WTC11 (cell line): ENCODE data around the gene BCL11A. TPM values are rescaled to one million over a fixed set of nuclear protein-coding genes. Genes with fewer than 3 reads are reported as not detected.
A peak's percentile ranks its signal among the peaks of the same experiment; 100 is the strongest.

Experiments
- ATAC-seq: fragments of 200-7000 bp; cut with Tn5 transposase; 2 replicates; pipeline ENCODE4 v1.10.0; 2021; ENCODE audit warnings: mild to moderate bottlenecking, moderate library complexity
- CTCF ChIA-PET: fragments of 300-600 bp; sonication (Branson Sonifier 250); formaldehyde crosslinking; loops from one replicate; lab custom pipeline; 2021; ENCODE audit warnings: antibody characterized with exemption; lab: Charles Lee
- POLR2A ChIA-PET: fragments of 350-600 bp; sonication (Branson Sonifier 250); formaldehyde crosslinking; loops from one replicate; lab custom pipeline; 2021; ENCODE audit warnings: antibody characterized with exemption; lab: Charles Lee
- DNase-seq: peaks from one replicate; pipeline ENCODE4 v3.0.0; 2021; ENCODE audit warnings: low spot score
- H3K27ac Mint-ChIP-seq: 2 replicates; pipeline ENCODE4 v1.8.0; 2021; ENCODE audit warnings: mixed read lengths
- H3K27me3 Mint-ChIP-seq: 2 replicates; pipeline ENCODE4 v1.8.0; 2021; ENCODE audit warnings: low read depth, mild to moderate bottlenecking, moderate library complexity, mixed read lengths
- H3K36me3 Mint-ChIP-seq: 2 replicates; pipeline ENCODE4 v1.8.0; 2021; ENCODE audit warnings: mixed read lengths
- H3K4me1 Mint-ChIP-seq: 2 replicates; pipeline ENCODE4 v1.8.0; 2022; ENCODE audit warnings: mixed read lengths
- H3K4me3 Mint-ChIP-seq: 2 replicates; pipeline ENCODE4 v1.8.0; 2021; ENCODE audit warnings: mild to moderate bottlenecking, moderate library complexity, mixed read lengths
- H3K9me3 Mint-ChIP-seq: 2 replicates; pipeline ENCODE4 v1.8.0; 2021; ENCODE audit warnings: mixed read lengths
- ATF6 ChIP-seq: sonication (generic); formaldehyde crosslinking; IDR thresholded peaks from 2 replicates; pipeline ENCODE4 v1.8.1; 2023; ENCODE audit warnings: mild to moderate bottlenecking, missing genetic modification reagents
- CBFB ChIP-seq: sonication (generic); formaldehyde crosslinking; IDR thresholded peaks from 2 replicates; pipeline ENCODE4 v1.8.1; 2022; ENCODE audit warnings: mild to moderate bottlenecking, low read depth, missing genetic modification reagents
- FOXK1 ChIP-seq: sonication (generic); formaldehyde crosslinking; IDR thresholded peaks from 2 replicates; pipeline ENCODE4 v1.8.0; 2022; ENCODE audit warnings: mild to moderate bottlenecking, moderate library complexity, missing genetic modification reagents
- GABPB1 ChIP-seq: sonication (generic); formaldehyde crosslinking; IDR thresholded peaks from 2 replicates; pipeline ENCODE4 v1.8.1; 2023; ENCODE audit warnings: mild to moderate bottlenecking, missing genetic modification reagents
- JUN ChIP-seq: sonication (generic); formaldehyde crosslinking; IDR thresholded peaks from 2 replicates; pipeline ENCODE4 v1.8.0; 2023; ENCODE audit warnings: mild to moderate bottlenecking, missing genetic modification reagents
- MXD4 ChIP-seq: fragments of 250-450 bp; sonication (Bioruptor Pico); IDR thresholded peaks from 2 replicates; pipeline ENCODE4 v1.8.0; 2021; ENCODE audit warnings: mild to moderate bottlenecking, moderate library complexity, borderline replicate concordance
- MYBL2 ChIP-seq: sonication (generic); formaldehyde crosslinking; IDR thresholded peaks from 2 replicates; pipeline ENCODE4 v1.8.1; 2023; ENCODE audit warnings: mild to moderate bottlenecking, moderate library complexity, missing genetic modification reagents
- NFATC4 ChIP-seq: fragments of 250-450 bp; sonication (Bioruptor Pico); IDR thresholded peaks from 2 replicates; pipeline ENCODE4 v1.9.0; 2021; ENCODE audit warnings: mild to moderate bottlenecking
- OVOL2 ChIP-seq: fragments of 250-450 bp; sonication (Bioruptor Pico); IDR thresholded peaks from 2 replicates; pipeline ENCODE4 v1.9.0; 2021; ENCODE audit warnings: mild to moderate bottlenecking, borderline replicate concordance
- SOX15 ChIP-seq: fragments of 250-450 bp; sonication (Bioruptor Pico); IDR thresholded peaks from 2 replicates; pipeline ENCODE4 v1.9.0; 2021; ENCODE audit warnings: mild to moderate bottlenecking
- USF2 ChIP-seq: sonication (generic); formaldehyde crosslinking; IDR thresholded peaks from 2 replicates; pipeline ENCODE4 v1.8.1; 2023; ENCODE audit warnings: mild to moderate bottlenecking, missing genetic modification reagents, moderate library complexity
- ZBTB21 ChIP-seq: sonication (generic); formaldehyde crosslinking; IDR thresholded peaks from 2 replicates; pipeline ENCODE4 v1.8.1; 2023; ENCODE audit warnings: mild to moderate bottlenecking, missing genetic modification reagents, borderline replicate concordance
- ZNF263 ChIP-seq: sonication (generic); formaldehyde crosslinking; IDR thresholded peaks from 2 replicates; pipeline ENCODE4 v1.8.1; 2022; ENCODE audit warnings: low read depth, mild to moderate bottlenecking, moderate library complexity, missing genetic modification reagents
- ZNF396 ChIP-seq: fragments of 250-450 bp; sonication (Bioruptor Pico); IDR thresholded peaks from 2 replicates; pipeline ENCODE4 v1.8.0; 2021; ENCODE audit warnings: mild to moderate bottlenecking, moderate library complexity, borderline replicate concordance
- total RNA-seq: library from RNA; stranded (reverse); gene quantifications from 3 replicates; pipeline ENCODE4 v1.2.3, GENCODE V29; 2021
- TF ChIP-seq, protein P1 (sequence below): sonication (generic); formaldehyde crosslinking; conservative IDR thresholded peaks from 2 replicates; pipeline ENCODE4 v1.8.1; 2023; ENCODE audit warnings: mild to moderate bottlenecking, low read depth, missing genetic modification reagents, moderate library complexity
- TF ChIP-seq, protein P2 (sequence below): sonication (generic); formaldehyde crosslinking; IDR thresholded peaks from 2 replicates; pipeline ENCODE4 v1.8.1; 2022; ENCODE audit warnings: low read depth, missing genetic modification reagents, borderline replicate concordance
- TF ChIP-seq, protein P3 (sequence below): fragments of 250-450 bp; sonication (Bioruptor Pico); IDR thresholded peaks from 2 replicates; pipeline ENCODE4 v1.9.0; 2021; ENCODE audit warnings: mild to moderate bottlenecking
- TF ChIP-seq, protein P4 (sequence below): sonication (generic); formaldehyde crosslinking; IDR thresholded peaks from 2 replicates; pipeline ENCODE4 v1.8.0; 2022; ENCODE audit warnings: mild to moderate bottlenecking, missing genetic modification reagents

The BCL11A gene
- total RNA-seq, 1 experiment from 2014 or later: 53.2 TPM

DNA sequence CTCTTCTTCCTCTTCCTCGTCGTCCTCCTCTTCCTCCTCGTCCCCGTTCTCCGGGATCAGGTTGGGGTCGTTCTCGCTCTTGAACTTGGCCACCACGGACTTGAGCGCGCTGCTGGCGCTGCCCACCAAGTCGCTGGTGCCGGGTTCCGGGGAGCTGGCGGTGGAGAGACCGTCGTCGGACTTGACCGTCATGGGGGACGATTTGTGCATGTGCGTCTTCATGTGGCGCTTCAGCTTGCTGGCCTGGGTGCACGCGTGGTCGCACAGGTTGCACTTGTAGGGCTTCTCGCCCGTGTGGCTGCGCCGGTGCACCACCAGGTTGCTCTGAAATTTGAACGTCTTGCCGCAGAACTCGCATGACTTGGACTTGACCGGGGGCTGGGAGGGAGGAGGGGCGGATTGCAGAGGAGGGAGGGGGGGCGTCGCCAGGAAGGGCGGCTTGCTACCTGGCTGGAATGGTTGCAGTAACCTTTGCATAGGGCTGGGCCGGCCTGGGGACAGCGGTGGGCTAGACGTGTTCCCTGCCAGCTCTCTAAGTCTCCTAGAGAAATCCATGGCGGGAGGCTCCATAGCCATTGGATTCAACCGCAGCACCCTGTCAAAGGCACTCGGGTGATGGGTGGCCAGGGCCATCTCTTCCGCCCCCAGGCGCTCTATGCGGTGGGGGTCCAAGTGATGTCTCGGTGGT, 91.9 kb downstream of the BCL11A start (continued):
- TF ChIP-seq OVOL2 (CRISPR knock-in tag) (no peak), NFATC4 (CRISPR knock-in tag) (no peak), ZNF396 (CRISPR knock-in tag) (no peak), USF2 (no peak), MXD4 (CRISPR knock-in tag) (no peak), FOXK1 (CRISPR knock-in tag) (no peak), ATF6 (no peak)

GRCh38 chr2:60460577-60461420, 92.7 kb downstream of the BCL11A start:
- peaks cover 20% of the 10 kb centered on the region for H3K4me1 Mint-ChIP-seq
- TF ChIP-seq, protein P1, sequence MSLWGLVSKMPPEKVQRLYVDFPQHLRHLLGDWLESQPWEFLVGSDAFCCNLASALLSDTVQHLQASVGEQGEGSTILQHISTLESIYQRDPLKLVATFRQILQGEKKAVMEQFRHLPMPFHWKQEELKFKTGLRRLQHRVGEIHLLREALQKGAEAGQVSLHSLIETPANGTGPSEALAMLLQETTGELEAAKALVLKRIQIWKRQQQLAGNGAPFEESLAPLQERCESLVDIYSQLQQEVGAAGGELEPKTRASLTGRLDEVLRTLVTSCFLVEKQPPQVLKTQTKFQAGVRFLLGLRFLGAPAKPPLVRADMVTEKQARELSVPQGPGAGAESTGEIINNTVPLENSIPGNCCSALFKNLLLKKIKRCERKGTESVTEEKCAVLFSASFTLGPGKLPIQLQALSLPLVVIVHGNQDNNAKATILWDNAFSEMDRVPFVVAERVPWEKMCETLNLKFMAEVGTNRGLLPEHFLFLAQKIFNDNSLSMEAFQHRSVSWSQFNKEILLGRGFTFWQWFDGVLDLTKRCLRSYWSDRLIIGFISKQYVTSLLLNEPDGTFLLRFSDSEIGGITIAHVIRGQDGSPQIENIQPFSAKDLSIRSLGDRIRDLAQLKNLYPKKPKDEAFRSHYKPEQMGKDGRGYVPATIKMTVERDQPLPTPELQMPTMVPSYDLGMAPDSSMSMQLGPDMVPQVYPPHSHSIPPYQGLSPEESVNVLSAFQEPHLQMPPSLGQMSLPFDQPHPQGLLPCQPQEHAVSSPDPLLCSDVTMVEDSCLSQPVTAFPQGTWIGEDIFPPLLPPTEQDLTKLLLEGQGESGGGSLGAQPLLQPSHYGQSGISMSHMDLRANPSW (CRISPR knock-in tag): no peak
- TF ChIP-seq SOX15: no peak
- TF ChIP-seq GABPB1 (CRISPR knock-in tag): no peak
- TF ChIP-seq ATF6: no peak
- TF ChIP-seq ZNF263 (CRISPR knock-in tag): no peak
- TF ChIP-seq, protein P2, sequence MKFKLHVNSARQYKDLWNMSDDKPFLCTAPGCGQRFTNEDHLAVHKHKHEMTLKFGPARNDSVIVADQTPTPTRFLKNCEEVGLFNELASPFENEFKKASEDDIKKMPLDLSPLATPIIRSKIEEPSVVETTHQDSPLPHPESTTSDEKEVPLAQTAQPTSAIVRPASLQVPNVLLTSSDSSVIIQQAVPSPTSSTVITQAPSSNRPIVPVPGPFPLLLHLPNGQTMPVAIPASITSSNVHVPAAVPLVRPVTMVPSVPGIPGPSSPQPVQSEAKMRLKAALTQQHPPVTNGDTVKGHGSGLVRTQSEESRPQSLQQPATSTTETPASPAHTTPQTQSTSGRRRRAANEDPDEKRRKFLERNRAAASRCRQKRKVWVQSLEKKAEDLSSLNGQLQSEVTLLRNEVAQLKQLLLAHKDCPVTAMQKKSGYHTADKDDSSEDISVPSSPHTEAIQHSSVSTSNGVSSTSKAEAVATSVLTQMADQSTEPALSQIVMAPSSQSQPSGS (CRISPR knock-in tag): no peak
- TF ChIP-seq, protein P3, sequence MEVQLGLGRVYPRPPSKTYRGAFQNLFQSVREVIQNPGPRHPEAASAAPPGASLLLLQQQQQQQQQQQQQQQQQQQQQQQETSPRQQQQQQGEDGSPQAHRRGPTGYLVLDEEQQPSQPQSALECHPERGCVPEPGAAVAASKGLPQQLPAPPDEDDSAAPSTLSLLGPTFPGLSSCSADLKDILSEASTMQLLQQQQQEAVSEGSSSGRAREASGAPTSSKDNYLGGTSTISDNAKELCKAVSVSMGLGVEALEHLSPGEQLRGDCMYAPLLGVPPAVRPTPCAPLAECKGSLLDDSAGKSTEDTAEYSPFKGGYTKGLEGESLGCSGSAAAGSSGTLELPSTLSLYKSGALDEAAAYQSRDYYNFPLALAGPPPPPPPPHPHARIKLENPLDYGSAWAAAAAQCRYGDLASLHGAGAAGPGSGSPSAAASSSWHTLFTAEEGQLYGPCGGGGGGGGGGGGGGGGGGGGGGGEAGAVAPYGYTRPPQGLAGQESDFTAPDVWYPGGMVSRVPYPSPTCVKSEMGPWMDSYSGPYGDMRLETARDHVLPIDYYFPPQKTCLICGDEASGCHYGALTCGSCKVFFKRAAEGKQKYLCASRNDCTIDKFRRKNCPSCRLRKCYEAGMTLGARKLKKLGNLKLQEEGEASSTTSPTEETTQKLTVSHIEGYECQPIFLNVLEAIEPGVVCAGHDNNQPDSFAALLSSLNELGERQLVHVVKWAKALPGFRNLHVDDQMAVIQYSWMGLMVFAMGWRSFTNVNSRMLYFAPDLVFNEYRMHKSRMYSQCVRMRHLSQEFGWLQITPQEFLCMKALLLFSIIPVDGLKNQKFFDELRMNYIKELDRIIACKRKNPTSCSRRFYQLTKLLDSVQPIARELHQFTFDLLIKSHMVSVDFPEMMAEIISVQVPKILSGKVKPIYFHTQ: no peak
- no peak for TF ChIP-seq ZBTB21 (CRISPR knock-in tag)
- TF ChIP-seq, protein P4, sequence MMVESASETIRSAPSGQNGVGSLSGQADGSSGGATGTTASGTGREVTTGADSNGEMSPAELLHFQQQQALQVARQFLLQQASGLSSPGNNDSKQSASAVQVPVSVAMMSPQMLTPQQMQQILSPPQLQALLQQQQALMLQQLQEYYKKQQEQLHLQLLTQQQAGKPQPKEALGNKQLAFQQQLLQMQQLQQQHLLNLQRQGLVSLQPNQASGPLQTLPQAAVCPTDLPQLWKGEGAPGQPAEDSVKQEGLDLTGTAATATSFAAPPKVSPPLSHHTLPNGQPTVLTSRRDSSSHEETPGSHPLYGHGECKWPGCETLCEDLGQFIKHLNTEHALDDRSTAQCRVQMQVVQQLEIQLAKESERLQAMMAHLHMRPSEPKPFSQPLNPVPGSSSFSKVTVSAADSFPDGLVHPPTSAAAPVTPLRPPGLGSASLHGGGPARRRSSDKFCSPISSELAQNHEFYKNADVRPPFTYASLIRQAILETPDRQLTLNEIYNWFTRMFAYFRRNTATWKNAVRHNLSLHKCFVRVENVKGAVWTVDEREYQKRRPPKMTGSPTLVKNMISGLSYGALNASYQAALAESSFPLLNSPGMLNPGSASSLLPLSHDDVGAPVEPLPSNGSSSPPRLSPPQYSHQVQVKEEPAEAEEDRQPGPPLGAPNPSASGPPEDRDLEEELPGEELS (CRISPR knock-in tag): no peak
- TF ChIP-seq MYBL2 (CRISPR knock-in tag): no peak
- TF ChIP-seq CBFB (CRISPR knock-in tag): no peak
- TF ChIP-seq JUN (CRISPR knock-in tag): no peak
- peak overlapping the region; percentile 94; the same call in 1 of the 2 replicates for H3K27ac Mint-ChIP-seq
- H3K4me3 Mint-ChIP-seq: no peak overlapping the region
- ChIA-PET CTCF (interaction anchor here (0.8 to 1.6 kb wide), 2 partner anchors 15 to 21 kb away, joined by 6 to 8 read pairs; no protein-coding TSS in a partner anchor), POLR2A (interaction anchor here (0.9 kb wide), 1 partner anchor 89 kb away, joined by 3 read pairs; no protein-coding TSS in a partner anchor)
- no peaks in the 10 kb centered on the region for H3K27me3 Mint-ChIP-seq
- H3K9me3 Mint-ChIP-seq: no peaks in the 10 kb centered on the region
- peaks cover 25% of the 10 kb centered on the region for H3K36me3 Mint-ChIP-seq
- ATAC-seq: no peak; the same call in 1 of the 2 replicates
- no peak for DNase-seq
